Prostate gland (tissue), 2 donors: ENCODE results near the gene CLDN6. TPM values are rescaled to one million over a fixed set of nuclear protein-coding genes. Genes with fewer than 3 reads are reported as not detected.
"Not testable (repeated sequence)": the region's sequence is repeated elsewhere in the genome, so short reads cannot be mapped to it uniquely, and the experiment has no call there.

Source experiments
- DNase-seq: peaks from one replicate; pipeline ENCODE4 v3.0.0-alpha.2; 2019; ENCODE audit warnings: low spot score
- H3K27ac ChIP-seq, 2 donors: fragments of 200-600 bp; sonication (generic); 2 replicates each; pipeline ENCODE4 v1.5.1; 2017 to 2019
- H3K27me3 ChIP-seq: fragments of 200-600 bp; sonication (generic); replicated peaks from 2 replicates; pipeline ENCODE4 v1.5.1; 2019; ENCODE audit not compliant: insufficient read depth
- H3K36me3 ChIP-seq, 2 donors: fragments of 200-600 bp; sonication (generic); 1 replicate in 1 of 2; 2 replicates in 1 of 2; pipeline versions ENCODE4 v1.5.1 to v1.8.1; 2017 to 2019
- H3K4me1 ChIP-seq: fragments of 200-600 bp; sonication (generic); replicated peaks from 2 replicates; pipeline ENCODE4 v1.5.1; 2019
- H3K4me3 ChIP-seq, 2 donors: fragments of 200-600 bp; sonication (generic); 2 replicates each; pipeline ENCODE4 v1.5.1; 2017 to 2019
- H3K9me3 ChIP-seq: fragments of 200-600 bp; sonication (generic); 2 replicates; pipeline ENCODE4 v1.5.1; 2017
- CTCF ChIP-seq, 4 experiments: fragments of 200-600 bp in 2 of 4; fragments of 450-650 bp in 2 of 4; sonication (generic) in 2 of 4; IDR thresholded peaks; 1 replicate in 3 of 4; 2 replicates in 1 of 4; pipeline ENCODE4 v1.5.1; 2016 to 2019; ENCODE audit warnings: antibody characterized with exemption in 4 of 4, mild to moderate bottlenecking in 2 of 4, moderate library complexity in 2 of 4
- POLR2A ChIP-seq: fragments of 450-650 bp; IDR thresholded peaks from one replicate; pipeline ENCODE4 v1.6.1; 2016; ENCODE audit warnings: antibody characterized with exemption, mild to moderate bottlenecking
- POLR2AphosphoS5 ChIP-seq: sonication (generic); formaldehyde crosslinking; IDR thresholded peaks from one replicate; pipeline ENCODE4 v1.6.1; 2017; ENCODE audit warnings: antibody characterized with exemption
- WGBS: methylation state at CpG from one replicate; pipeline ENCODE4 v1.1.5; 2018; 5-methylcytosine and 5-hydroxymethylcytosine counted together
- intact Hi-C: fragments of 100-400 bp; cut with DNase I; formaldehyde crosslinking; loops from one replicate; pipeline ENCODE4 v1.14.2; 2022
- total RNA-seq, 2 donors: library from RNA; depleted of rRNA; stranded (reverse); fragments of >200 nt; gene quantifications; one replicate each; pipeline ENCODE4 v1.1.0, GENCODE V29; 2016

Gene CLDN6
- total RNA-seq, 2 donors from 2014 or later = 0.14 TPM; not detected in 1

- H3K27ac ChIP-seq = peak overlapping the region; percentile 74 to 76
- peaks cover 7% of the 10 kb centered on the region for H3K4me1 ChIP-seq
- H3K9me3 ChIP-seq = no peaks in the 10 kb centered on the region
- peak overlapping the region; percentile 92 to 93 for H3K4me3 ChIP-seq
- H3K36me3 ChIP-seq = no peaks in the 10 kb centered on the region
- peak; percentile 72 for DNase-seq
- H3K27me3 ChIP-seq = no peaks in the 10 kb centered on the region
- intact Hi-C loops = loop anchor here (5.0 kb wide), 1 partner anchor 68 kb away; no protein-coding TSS in a partner anchor
- WGBS = 2% methylated on average over 55 of the region's 67 CpGs
- peak; percentile 86 to 98 (median 97) for TF ChIP-seq CTCF (IDR thresholded peaks at IDR 0.05)
- peak; percentile 66 for TF ChIP-seq POLR2AphosphoS5
- TF ChIP-seq POLR2A = peak; percentile 19
These were observed 41.2 kb upstream of the CLDN6 start for GRCh38 chr16:3059041-3059722.

- H3K9me3 ChIP-seq = no peaks in the 10 kb centered on the region
- TF ChIP-seq CTCF (IDR thresholded peaks at IDR 0.05) (peak in 1 of 4 experiments; percentile 26), POLR2AphosphoS5 (no peak), POLR2A (no peak)
- no peaks in the 10 kb centered on the region for H3K27me3 ChIP-seq
- DNase-seq = peak; percentile 47
- no peaks in the 10 kb centered on the region for H3K36me3 ChIP-seq
- 12% methylated on average over 35 of the region's 77 CpGs for WGBS
- intact Hi-C loops = loop anchor here (5.0 kb wide), 1 partner anchor 69 kb away; no protein-coding TSS in a partner anchor
- peaks cover 7% of the 10 kb centered on the region for H3K4me1 ChIP-seq
- peak overlapping the region; percentile 92 to 93 for H3K4me3 ChIP-seq
- H3K27ac ChIP-seq = peak overlapping the region; percentile 74 to 76
These were observed 40.4 kb upstream of the CLDN6 start for GRCh38 chr16:3058139-3059030.

GRCh38 chr16:3057181-3058138, 39.5 kb upstream of the CLDN6 start:
- H3K4me1 ChIP-seq = peaks cover 7% of the 10 kb centered on the region
- no peaks in the 10 kb centered on the region for H3K36me3 ChIP-seq
- H3K9me3 ChIP-seq = no peaks in the 10 kb centered on the region
- no peak for DNase-seq
- H3K4me3 ChIP-seq = no peak overlapping the region
- H3K27ac ChIP-seq = no peak overlapping the region
- intact Hi-C loops = loop anchor here (5.0 kb wide), 1 partner anchor 70 kb away; no protein-coding TSS in a partner anchor
- TF ChIP-seq CTCF (IDR thresholded peaks at IDR 0.05) (no peak), POLR2A (no peak), POLR2AphosphoS5 (no peak)
- 94% methylated on average over 20 of the region's 22 CpGs for WGBS
- no peaks in the 10 kb centered on the region for H3K27me3 ChIP-seq

- no peak for DNase-seq
- Histone ChIP-seq H3K4me1 (peaks cover 7% of the 10 kb centered on the region), H3K36me3 (no peaks in the 10 kb centered on the region), H3K27ac (no peak overlapping the region), H3K4me3 (no peak overlapping the region), H3K27me3 (no peaks in the 10 kb centered on the region), H3K9me3 (no peaks in the 10 kb centered on the region)
- WGBS = 86% methylated on average over 19 of the region's 19 CpGs
- intact Hi-C loops = loop anchor here (5.0 kb wide), 1 partner anchor 71 kb away; no protein-coding TSS in a partner anchor
- TF ChIP-seq CTCF (IDR thresholded peaks at IDR 0.05) (no peak), POLR2AphosphoS5 (no peak), POLR2A (no peak)
These were observed 38.6 kb upstream of the CLDN6 start for GRCh38 chr16:3056336-3057180.

GRCh38 chr16:3055734-3056115, 37.7 kb upstream of the CLDN6 start:
- not testable (repeated sequence) for H3K4me1 ChIP-seq, H3K4me3 ChIP-seq, H3K9me3 ChIP-seq, H3K27ac ChIP-seq, H3K36me3 ChIP-seq, H3K27me3 ChIP-seq, DNase-seq
- WGBS = 62% methylated on average over 9 of the region's 9 CpGs
- intact Hi-C loops = loop anchor here (5.0 kb wide), 1 partner anchor 72 kb away; no protein-coding TSS in a partner anchor
